HG03457 (cell line): ENCODE results near the gene C12orf57.

Experiments
- ATAC-seq: cut with Tn5 transposase; IDR thresholded peaks from one replicate; pipeline ENCODE4 v1.9.1; 2021; ENCODE audit warnings: moderate number of reproducible peaks; ENCODE audit not compliant: unreplicated experiment

C12orf57 gene

GRCh38 chr12:6987956-6988553, 44.2 kb downstream of the C12orf57 start:
- no peak for ATAC-seq
